GM19395 (cell line): ENCODE data around the gene JAKMIP2.
"Not testable (repeated sequence)": the region's sequence is repeated elsewhere in the genome, so short reads cannot be mapped to it uniquely, and the experiment has no call there.

Experiments used
- ATAC-seq: cut with Tn5 transposase; IDR thresholded peaks from one replicate; pipeline ENCODE4 v1.9.1; 2021; ENCODE audit warnings: mild to moderate bottlenecking, moderate library complexity; ENCODE audit not compliant: unreplicated experiment

Gene JAKMIP2

DNA sequence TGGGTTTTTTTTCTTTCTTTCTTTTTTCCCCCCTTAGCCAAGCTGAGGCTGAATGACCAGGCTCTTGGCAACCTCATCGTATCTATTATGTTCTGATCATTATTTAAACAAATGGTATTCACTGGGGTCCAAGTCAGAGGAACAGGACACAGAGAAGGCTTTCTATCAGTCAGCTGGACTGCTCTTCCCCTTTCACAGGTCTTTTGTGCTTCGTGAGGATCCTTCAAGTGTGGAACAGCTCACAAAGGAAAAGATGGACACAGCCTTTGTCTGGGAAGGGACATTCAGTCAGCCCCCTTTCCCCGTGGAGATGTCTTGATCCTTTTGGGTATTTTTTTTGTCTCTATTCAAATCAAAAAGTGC, 218.4 kb downstream of the JAKMIP2 start:
- ATAC-seq = no peak

GRCh38 chr5:147563466-147564123, 218.9 kb downstream of the JAKMIP2 start:
- ATAC-seq = no peak

DNA sequence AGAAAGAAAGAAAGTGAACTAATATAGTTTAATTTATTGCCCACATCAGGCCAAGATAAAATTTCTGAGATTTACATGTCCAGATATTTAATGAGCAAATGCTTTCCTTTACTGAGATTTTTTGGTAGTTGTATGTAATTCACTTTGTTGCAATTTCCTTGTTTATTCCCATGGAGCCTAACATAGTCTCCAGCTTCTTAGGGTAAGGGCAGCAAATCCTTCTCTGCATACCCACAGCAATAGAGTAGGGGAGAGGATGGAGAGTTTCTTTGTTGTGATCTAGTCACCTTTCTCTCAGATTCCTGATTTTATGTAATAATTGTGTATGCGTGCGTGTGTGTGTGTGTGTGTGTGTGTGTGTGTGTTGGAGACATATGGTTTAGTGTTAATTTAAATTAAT, 221.1 kb downstream of the JAKMIP2 start:
- no peak for ATAC-seq

- no peak for ATAC-seq
Measured at GRCh38 chr5:147560718-147561331, 221.7 kb downstream of the JAKMIP2 start.

GRCh38 chr5:147559749-147560148, 222.8 kb downstream of the JAKMIP2 start:
- ATAC-seq = no peak

GRCh38 chr5:147558826-147559225, 223.7 kb downstream of the JAKMIP2 start:
- ATAC-seq = peak; percentile 74

- ATAC-seq = no peak
Measured at GRCh38 chr5:147557876-147558745, 224.4 kb downstream of the JAKMIP2 start.

GRCh38 chr5:147555176-147555575, 227.4 kb downstream of the JAKMIP2 start:
- ATAC-seq = no peak

- no peak for ATAC-seq
Measured at GRCh38 chr5:147554261-147554817, 228.2 kb downstream of the JAKMIP2 start.

DNA sequence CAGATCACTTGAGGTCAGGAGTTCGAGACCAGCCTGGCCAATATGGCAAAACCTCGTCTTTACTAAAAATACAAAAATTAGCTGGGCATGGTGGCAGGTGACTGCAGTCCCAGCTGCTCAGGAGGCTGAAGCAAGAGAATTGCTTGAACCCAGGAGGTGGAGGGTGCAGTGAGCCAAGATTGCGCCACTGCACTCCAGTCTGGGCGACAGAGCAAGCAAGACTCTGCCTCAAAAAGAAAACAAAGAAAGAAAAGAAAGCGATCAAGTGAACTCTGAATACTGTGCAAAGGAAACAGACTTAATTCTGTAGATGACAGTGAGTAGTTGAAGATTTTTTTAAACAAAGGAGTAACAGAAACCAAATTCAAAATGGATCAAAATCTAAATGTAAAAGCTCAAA, 228.7 kb downstream of the JAKMIP2 start:
- ATAC-seq = not testable (repeated sequence)

- ATAC-seq = no peak
Measured at GRCh38 chr5:147552897-147553296, 229.6 kb downstream of the JAKMIP2 start.

DNA sequence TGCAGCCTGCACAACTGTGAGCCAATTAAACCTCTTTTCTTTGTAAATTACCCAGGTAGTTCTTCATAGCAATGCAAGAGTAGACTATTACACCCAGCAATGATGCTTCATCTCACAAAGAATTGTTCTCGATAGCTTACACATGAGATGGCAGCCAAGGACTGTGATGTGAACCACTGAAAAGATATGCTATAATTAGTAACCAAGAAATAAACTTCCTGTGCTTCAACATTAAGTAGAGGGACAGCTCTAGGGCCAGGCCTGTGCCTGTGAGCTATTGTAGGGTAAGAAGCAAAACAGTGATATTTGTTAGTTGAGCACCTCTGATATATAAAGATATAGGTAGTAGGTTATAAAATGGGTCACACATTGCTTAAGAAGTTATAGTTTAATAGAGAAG, 230.9 kb downstream of the JAKMIP2 start:
- no peak for ATAC-seq

- no peak for ATAC-seq
Measured at GRCh38 chr5:147547730-147548129, 234.8 kb downstream of the JAKMIP2 start.

DNA sequence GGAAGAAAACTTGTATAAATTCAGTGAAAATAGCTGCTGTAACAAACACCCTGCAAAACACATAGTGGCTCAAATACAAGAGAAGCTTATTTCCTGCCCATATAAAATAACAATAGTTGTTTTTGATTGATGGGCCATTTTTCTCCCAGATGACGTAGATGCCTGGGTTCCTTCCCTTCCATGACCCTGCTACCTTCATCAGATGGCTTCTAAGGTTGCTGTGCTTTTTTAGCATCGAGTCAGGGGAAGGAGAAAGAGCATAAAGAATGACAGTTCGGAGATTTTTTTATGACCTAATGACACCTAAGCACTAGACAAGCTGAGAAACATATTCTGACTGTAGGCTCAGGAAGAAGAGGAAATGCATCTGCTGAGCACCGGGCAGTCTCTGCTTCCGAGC, 238.0 kb downstream of the JAKMIP2 start:
- ATAC-seq = no peak

DNA sequence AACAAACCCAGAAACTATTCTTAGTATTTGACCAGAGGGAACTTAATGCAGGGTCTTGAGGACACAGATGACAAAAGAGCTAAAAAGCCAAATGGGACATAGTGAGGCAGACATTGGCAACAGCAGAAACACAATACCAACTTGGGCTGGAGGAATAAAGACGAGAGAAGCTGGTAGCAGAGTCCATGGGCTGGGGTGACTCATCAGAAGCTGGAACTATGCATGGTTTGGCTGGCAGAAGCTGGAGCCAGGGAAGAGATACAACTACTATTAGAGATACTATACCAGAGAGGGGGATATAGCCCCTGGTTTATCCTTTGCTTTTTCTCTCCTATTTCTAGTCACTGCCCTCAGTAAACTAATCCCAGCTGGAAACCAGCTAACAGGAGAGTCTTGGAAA, 243.5 kb downstream of the JAKMIP2 start:
- no peak for ATAC-seq

DNA sequence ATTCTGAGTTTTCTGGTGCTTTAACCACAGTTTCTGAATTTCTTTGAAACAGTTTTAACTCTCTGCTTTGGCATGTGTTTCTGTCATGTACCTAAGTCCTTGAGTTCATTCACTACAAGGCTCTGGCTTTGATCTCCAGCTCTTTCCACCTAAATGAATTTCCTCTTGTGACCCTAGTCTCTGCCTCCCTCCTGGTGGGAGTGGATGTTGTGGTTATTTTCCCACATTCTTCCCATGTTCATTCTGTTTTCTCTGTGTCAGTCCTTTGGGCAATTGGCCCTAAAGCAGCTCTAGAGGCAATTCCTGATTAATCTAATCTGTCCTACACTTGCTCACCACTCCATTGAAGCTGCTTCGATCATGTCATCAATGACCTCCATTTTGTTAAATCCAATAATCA, 244.3 kb downstream of the JAKMIP2 start:
- ATAC-seq = no peak
